Suprapubic skin (tissue), 4 donors: Measurements from ENCODE around the gene GALK2.

Experiments used
- POLR2A ChIP-seq, 2 donors: fragments of 450-650 bp; IDR thresholded peaks; one replicate each; pipeline ENCODE4 v1.6.1; 2017; ENCODE audit warnings: antibody characterized with exemption in 2 of 2, mild to moderate bottlenecking in 2 of 2, moderate library complexity in 2 of 2
- POLR2AphosphoS5 ChIP-seq, 3 donors: sonication (generic); formaldehyde crosslinking; IDR thresholded peaks; one replicate each; pipeline ENCODE4 v1.6.1; 2017; ENCODE audit warnings: antibody characterized with exemption in 3 of 3
- TF ChIP-seq, protein P1 (sequence below), 2 donors: fragments of 200-600 bp in 1 of 2; fragments of 450-650 bp in 1 of 2; sonication (generic) in 1 of 2; IDR thresholded peaks; one replicate each; pipeline ENCODE4 v1.5.1; 2016 to 2019; ENCODE audit warnings: antibody characterized with exemption in 2 of 2, mild to moderate bottlenecking in 1 of 2, moderate library complexity in 1 of 2

DNA sequence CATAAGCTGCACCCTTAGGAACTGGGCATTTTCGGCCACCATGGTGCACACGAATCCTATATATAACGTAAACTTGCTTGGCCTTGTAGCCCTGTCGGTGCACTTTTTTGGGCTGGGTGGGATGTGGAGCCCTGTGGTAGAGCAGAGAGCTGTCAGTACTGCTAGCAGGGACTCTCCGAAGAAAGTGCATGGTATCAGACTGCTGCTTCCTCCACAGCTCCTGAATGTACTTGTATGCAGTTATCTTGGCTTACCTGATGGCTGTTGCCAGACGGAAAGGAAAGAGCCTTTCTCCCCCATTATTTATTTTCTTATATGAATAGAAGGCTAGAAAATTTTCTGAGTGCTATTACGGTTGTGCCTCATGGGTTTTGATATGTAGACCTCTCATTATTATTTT, 8.4 kb downstream of the GALK2 start:
- TF ChIP-seq, protein P1, sequence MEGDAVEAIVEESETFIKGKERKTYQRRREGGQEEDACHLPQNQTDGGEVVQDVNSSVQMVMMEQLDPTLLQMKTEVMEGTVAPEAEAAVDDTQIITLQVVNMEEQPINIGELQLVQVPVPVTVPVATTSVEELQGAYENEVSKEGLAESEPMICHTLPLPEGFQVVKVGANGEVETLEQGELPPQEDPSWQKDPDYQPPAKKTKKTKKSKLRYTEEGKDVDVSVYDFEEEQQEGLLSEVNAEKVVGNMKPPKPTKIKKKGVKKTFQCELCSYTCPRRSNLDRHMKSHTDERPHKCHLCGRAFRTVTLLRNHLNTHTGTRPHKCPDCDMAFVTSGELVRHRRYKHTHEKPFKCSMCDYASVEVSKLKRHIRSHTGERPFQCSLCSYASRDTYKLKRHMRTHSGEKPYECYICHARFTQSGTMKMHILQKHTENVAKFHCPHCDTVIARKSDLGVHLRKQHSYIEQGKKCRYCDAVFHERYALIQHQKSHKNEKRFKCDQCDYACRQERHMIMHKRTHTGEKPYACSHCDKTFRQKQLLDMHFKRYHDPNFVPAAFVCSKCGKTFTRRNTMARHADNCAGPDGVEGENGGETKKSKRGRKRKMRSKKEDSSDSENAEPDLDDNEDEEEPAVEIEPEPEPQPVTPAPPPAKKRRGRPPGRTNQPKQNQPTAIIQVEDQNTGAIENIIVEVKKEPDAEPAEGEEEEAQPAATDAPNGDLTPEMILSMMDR (IDR thresholded peaks at IDR 0.05): no peak
- TF ChIP-seq POLR2A (IDR thresholded peaks at IDR 0.05) (no peak), POLR2AphosphoS5 (IDR thresholded peaks at IDR 0.05) (no peak)
